RWPE2 (cell line): Measurements from ENCODE around the gene SDCCAG8.

ENCODE experiments used
- ATAC-seq: fragments of 200-7000 bp; cut with Tn5 transposase; 3 replicates; pipeline ENCODE4 v1.9.1; 2021; ENCODE audit warnings: low read depth
- DNase-seq: peaks from one replicate; pipeline ENCODE4 v3.0.0-alpha.2; 2020; ENCODE audit warnings: low spot score
- H3K27ac ChIP-seq: fragments of 450-650 bp; 2 replicates; pipeline ENCODE4 v1.5.1; 2017; ENCODE audit warnings: mild to moderate bottlenecking; ENCODE audit not compliant: poor library complexity, severe bottlenecking
- H3K27me3 ChIP-seq: fragments of 250-450 bp; sonication (Bioruptor Pico); 2 replicates; pipeline ENCODE4 v1.5.1; 2021; ENCODE audit warnings: mild to moderate bottlenecking, moderate library complexity; ENCODE audit not compliant: insufficient read depth, poor library complexity, severe bottlenecking
- H3K36me3 ChIP-seq: fragments of 250-450 bp; sonication (Bioruptor Pico); 2 replicates; pipeline ENCODE4 v1.5.1; 2020; ENCODE audit warnings: low read depth, mild to moderate bottlenecking, moderate library complexity
- H3K4me1 ChIP-seq: fragments of 250-450 bp; sonication (Bioruptor Pico); 2 replicates; pipeline ENCODE4 v1.5.1; 2021; ENCODE audit warnings: mild to moderate bottlenecking, moderate library complexity; ENCODE audit not compliant: insufficient read depth, poor library complexity, severe bottlenecking
- H3K4me3 ChIP-seq: fragments of 250-450 bp; sonication (Bioruptor Pico); 2 replicates; pipeline ENCODE4 v1.5.1; 2021; ENCODE audit warnings: mild to moderate bottlenecking, moderate library complexity; ENCODE audit not compliant: severe bottlenecking
- H3K9me3 ChIP-seq: fragments of 250-450 bp; sonication (Bioruptor Pico); 2 replicates; pipeline ENCODE4 v1.5.1; 2021; ENCODE audit warnings: mild to moderate bottlenecking, moderate library complexity; ENCODE audit not compliant: severe bottlenecking
- TF ChIP-seq, protein P1 (sequence below): fragments of 450-650 bp; IDR thresholded peaks from one replicate; pipeline ENCODE4 v1.5.1; 2017; ENCODE audit warnings: mild to moderate bottlenecking, moderate library complexity; ENCODE audit not compliant: poor library complexity, severe bottlenecking

Gene SDCCAG8

DNA sequence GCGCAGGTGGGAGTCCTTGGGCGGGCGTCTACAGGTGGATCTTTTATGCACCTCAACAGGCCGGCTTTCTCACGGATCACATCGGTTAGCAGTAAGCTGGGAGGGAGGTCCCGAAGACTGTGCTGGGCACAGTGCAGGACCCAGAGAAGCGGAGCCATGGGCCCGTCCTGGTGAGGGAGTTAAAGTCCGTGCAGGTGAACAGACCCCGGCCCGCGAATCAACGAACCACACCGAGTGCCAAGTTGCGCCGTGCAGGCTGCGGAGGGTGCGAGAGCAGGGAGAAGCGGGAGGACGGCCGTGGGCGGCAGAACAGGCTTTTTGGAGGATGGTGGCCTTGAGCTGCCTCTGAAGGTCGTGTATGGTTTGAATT lies 233.3 kb downstream of the SDCCAG8 start:
- H3K27me3 ChIP-seq = no peaks in the 10 kb centered on the region
- TF ChIP-seq, protein P1, sequence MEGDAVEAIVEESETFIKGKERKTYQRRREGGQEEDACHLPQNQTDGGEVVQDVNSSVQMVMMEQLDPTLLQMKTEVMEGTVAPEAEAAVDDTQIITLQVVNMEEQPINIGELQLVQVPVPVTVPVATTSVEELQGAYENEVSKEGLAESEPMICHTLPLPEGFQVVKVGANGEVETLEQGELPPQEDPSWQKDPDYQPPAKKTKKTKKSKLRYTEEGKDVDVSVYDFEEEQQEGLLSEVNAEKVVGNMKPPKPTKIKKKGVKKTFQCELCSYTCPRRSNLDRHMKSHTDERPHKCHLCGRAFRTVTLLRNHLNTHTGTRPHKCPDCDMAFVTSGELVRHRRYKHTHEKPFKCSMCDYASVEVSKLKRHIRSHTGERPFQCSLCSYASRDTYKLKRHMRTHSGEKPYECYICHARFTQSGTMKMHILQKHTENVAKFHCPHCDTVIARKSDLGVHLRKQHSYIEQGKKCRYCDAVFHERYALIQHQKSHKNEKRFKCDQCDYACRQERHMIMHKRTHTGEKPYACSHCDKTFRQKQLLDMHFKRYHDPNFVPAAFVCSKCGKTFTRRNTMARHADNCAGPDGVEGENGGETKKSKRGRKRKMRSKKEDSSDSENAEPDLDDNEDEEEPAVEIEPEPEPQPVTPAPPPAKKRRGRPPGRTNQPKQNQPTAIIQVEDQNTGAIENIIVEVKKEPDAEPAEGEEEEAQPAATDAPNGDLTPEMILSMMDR = no peak
- H3K36me3 ChIP-seq = peaks cover 34% of the 10 kb centered on the region
- H3K4me3 ChIP-seq = no peak overlapping the region
- H3K27ac ChIP-seq = no peak overlapping the region
- DNase-seq (no peak), ATAC-seq (no peak)
- no peaks in the 10 kb centered on the region for H3K9me3 ChIP-seq
- peaks cover 4% of the 10 kb centered on the region for H3K4me1 ChIP-seq

DNA sequence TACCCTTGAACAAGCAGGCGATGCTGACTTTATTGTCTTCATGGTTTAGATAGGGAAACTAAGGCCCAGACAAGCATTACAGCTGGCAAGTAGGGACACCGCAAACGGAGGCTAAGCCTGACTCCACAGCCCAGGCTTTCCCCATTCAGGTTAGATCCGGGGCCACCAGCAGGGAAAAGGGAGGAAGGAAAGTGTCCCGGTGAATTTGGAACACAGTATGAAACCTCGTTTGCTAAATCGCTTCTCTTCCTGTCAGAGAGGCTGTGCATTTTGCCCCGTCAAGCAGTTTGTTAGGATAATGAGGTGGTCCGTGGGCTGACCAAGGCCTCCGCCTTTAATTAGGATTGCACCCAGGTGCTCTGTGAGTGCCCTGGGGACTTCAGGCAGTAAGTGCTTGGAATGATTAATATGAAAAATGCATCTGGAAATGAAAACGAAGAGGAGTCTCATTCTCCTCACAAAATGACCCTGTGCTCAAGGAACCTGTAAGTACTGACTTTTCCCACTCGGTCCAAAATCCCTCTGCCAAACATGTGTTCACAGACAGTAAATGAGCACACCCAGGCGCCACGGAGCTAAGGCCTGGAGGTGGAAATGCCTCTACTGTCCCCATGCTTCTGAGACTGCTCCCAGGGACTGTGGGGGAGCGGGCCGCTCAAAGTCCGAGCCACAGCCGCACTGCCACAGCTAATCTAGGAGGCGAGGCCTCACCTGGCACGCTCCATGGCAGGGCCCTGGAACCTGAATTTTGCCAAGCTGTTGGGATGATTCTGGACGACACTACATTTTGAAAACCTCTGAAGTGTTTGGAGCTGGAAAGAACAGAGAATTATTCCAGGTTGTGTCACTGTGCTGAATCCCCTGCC lies 234.1 kb downstream of the SDCCAG8 start:
- Histone ChIP-seq H3K4me3 (no peak overlapping the region), H3K27me3 (no peaks in the 10 kb centered on the region), H3K4me1 (peaks cover 4% of the 10 kb centered on the region), H3K36me3 (peaks cover 39% of the 10 kb centered on the region), H3K9me3 (no peaks in the 10 kb centered on the region), H3K27ac (no peak overlapping the region)
- DNase-seq = no peak
- no peak for ATAC-seq
- TF ChIP-seq, protein P1 = no peak

DNA sequence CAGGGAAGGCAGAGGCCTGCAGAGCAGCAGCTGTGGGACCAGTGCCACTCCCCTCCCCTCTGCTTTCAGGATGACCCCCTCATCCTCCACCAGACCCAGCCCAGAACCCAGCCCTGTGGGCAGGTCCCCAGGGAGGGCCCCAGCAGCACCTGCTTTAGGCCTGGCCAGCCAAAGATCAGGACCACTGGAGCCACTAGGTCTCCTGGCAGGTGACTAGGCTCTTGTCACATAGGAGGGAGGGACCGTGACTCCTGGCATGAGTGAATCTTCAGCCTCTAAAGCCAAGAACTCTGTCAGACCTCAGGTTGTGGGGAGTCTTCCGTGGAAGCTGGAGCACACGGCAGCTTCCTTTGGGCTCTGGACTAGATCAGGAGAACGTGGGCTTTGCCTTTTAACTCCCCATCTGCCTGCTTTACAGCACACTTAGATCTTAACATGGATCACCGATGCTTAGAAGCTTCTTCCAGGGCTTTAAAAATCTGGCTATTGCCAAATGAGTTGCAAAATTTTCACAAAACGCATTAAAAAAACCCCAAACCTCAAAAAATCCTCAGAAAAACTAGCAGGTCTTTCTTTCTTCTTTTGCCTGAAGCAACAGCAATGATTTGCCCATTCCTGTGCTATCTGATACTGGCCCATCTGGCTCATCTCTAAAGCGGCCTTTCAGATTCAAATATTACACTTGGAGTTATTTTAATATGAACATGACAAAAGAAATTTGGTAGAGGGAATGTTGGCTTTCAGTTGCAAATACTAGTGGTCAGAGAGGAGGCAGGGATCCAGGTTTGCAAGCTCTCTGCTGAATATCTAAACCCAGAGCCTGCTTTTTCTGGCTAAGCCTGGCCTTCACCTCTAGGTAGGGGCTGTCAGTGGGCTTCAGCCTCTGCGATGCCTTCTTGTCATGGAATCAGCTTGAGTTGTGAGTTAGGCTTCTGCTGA lies 235.2 kb downstream of the SDCCAG8 start:
- DNase-seq = no peak
- no peaks in the 10 kb centered on the region for H3K9me3 ChIP-seq
- no peak overlapping the region for H3K27ac ChIP-seq
- TF ChIP-seq, protein P1 = no peak
- no peak overlapping the region for H3K4me3 ChIP-seq
- no peak for ATAC-seq
- peaks cover 42% of the 10 kb centered on the region for H3K36me3 ChIP-seq
- peaks cover 4% of the 10 kb centered on the region for H3K4me1 ChIP-seq
- H3K27me3 ChIP-seq = no peaks in the 10 kb centered on the region

DNA sequence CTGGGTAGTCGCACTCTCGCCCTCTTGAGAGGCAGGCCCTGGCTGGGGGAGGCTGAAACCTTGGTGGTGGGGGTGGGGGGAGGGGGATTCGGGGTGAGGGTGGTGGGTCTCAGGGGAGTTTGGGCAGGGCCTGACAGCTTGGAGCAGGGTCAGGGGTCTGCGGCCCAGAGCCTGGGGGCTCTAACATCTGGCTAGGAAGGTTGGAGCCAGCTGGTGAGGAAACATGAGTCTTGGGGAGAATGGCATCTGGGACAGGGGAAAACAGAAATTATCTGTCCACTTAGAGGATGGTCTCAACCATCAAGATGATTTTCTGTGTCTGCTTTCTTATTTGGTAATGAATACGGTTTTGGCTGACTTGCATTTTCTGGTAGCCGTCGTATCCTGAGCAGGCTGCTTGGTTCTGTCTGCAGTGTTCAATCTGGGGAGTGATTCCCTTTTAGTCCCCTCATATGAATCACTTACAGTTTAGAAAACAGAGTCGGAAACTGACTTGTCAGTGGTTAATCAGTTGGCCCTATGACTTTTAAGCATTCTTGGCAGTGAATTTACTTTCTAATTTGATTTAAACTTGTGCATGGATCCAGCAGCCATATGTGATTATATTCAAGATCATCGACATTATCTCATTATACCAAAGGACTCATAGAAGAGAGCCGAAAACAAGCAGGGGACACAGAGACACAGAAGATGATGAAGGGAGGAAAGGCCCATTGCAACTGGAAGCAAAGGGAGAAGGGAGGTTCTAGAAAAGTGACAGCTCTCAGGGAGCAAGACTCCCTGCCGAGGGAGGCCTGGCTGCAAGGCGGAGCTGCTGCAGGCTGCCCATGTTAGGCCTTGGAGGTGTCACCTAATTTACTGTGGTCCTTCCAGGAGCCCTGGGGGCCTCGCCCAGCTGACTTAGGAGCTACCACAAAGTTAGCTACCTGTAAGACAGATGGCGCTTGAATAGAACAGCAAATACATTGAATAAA lies 237.6 kb downstream of the SDCCAG8 start:
- TF ChIP-seq, protein P1 = no peak
- Histone ChIP-seq H3K9me3 (no peaks in the 10 kb centered on the region), H3K4me1 (peaks cover 4% of the 10 kb centered on the region), H3K27me3 (no peaks in the 10 kb centered on the region), H3K27ac (no peak overlapping the region), H3K36me3 (peaks cover 51% of the 10 kb centered on the region), H3K4me3 (no peak overlapping the region)
- no peak for DNase-seq
- ATAC-seq = no peak
